ENCODE measurements around the gene GHSR. TPM values are rescaled to one million over a fixed set of nuclear protein-coding genes. Genes with fewer than 3 reads are reported as not detected.

The GHSR gene
- polyA plus RNA-seq (ENCODE audit: insufficient read length in 4 of 4) = not detected

GRCh38 chr3:172447611-172448579, at the start of gene GHSR:
Gene GHSR, minus strand, starts transcription at chr3:172448456. Its CDS starts 43 bp downstream, at chr3:172448413.
- no peak for DNase-seq (ENCODE audit: low read depth in 4 of 4, low spot score in 3 of 4)

GRCh38 chr3:172490198-172490669, 42.0 kb upstream of the GHSR start:
- peak; percentile 23 to 45 (median 38) for DNase-seq (ENCODE audit: low read depth in 4 of 4, low spot score in 3 of 4)

- DNase-seq (ENCODE audit: low read depth in 4 of 4, low spot score in 3 of 4) = no peak
Observed at GRCh38 chr3:172478116-172478515, 29.9 kb upstream of the GHSR start.

- DNase-seq (ENCODE audit: low read depth in 4 of 4, low spot score in 3 of 4) = no peak
Observed at GRCh38 chr3:172476347-172476746, 28.1 kb upstream of the GHSR start.

- no peak for DNase-seq (ENCODE audit: low read depth in 4 of 4, low spot score in 3 of 4)
Observed at GRCh38 chr3:172475703-172476102, 27.4 kb upstream of the GHSR start.

GRCh38 chr3:172471903-172472302, 23.6 kb upstream of the GHSR start:
- no peak for DNase-seq (ENCODE audit: low read depth in 4 of 4, low spot score in 3 of 4)

- DNase-seq (ENCODE audit: low read depth in 4 of 4, low spot score in 3 of 4) = no peak
Observed at GRCh38 chr3:172470588-172470987, 22.3 kb upstream of the GHSR start.

GRCh38 chr3:172467170-172467824, 19.0 kb upstream of the GHSR start:
- no peak for DNase-seq (ENCODE audit: low read depth in 4 of 4, low spot score in 3 of 4)

GRCh38 chr3:172466553-172467130, 18.4 kb upstream of the GHSR start:
- no peak for DNase-seq (ENCODE audit: low read depth in 4 of 4, low spot score in 3 of 4)

GRCh38 chr3:172465281-172465680, 17.0 kb upstream of the GHSR start:
- no peak for DNase-seq (ENCODE audit: low read depth in 4 of 4, low spot score in 3 of 4)

- no peak for DNase-seq (ENCODE audit: low read depth in 4 of 4, low spot score in 3 of 4)
Observed at GRCh38 chr3:172464306-172464705, 16.1 kb upstream of the GHSR start.

GRCh38 chr3:172461530-172462138, 13.4 kb upstream of the GHSR start:
- no peak for DNase-seq (ENCODE audit: low read depth in 4 of 4, low spot score in 3 of 4)

- no peak for DNase-seq (ENCODE audit: low read depth in 4 of 4, low spot score in 3 of 4)
Observed at GRCh38 chr3:172456404-172456803, 8.1 kb upstream of the GHSR start.

GRCh38 chr3:172454180-172454579, 5.9 kb upstream of the GHSR start:
- no peak for DNase-seq (ENCODE audit: low read depth in 4 of 4, low spot score in 3 of 4)

- DNase-seq (ENCODE audit: low read depth in 4 of 4, low spot score in 3 of 4) = peak; percentile 14 to 49 (median 17)
Observed at GRCh38 chr3:172449466-172450149, 1.4 kb upstream of the GHSR start.

- no peak for DNase-seq (ENCODE audit: low read depth in 4 of 4, low spot score in 3 of 4)
Observed at GRCh38 chr3:172448661-172449465, 607 bp upstream of the GHSR start.

GRCh38 chr3:172446198-172446597, 2.1 kb downstream of the GHSR start:
- DNase-seq (ENCODE audit: low read depth in 4 of 4, low spot score in 3 of 4) = no peak

- DNase-seq (ENCODE audit: low read depth in 4 of 4, low spot score in 3 of 4) = no peak
Observed at GRCh38 chr3:172444821-172445220, 3.4 kb downstream of the GHSR start.

- DNase-seq (ENCODE audit: low read depth in 4 of 4, low spot score in 3 of 4) = no peak
Observed at GRCh38 chr3:172442606-172443005, 5.7 kb downstream of the GHSR start.
